H1 (cell line): ENCODE results near the gene CCT4. TPM values are rescaled to one million over a fixed set of nuclear protein-coding genes. Genes with fewer than 3 reads are reported as not detected.
A peak's percentile ranks its signal among the peaks of the same experiment; 100 is the strongest.

Source experiments
- ASH2L ChIP-seq: fragments of 200-600, 300-600 bp; sonication (generic); IDR thresholded peaks from one replicate; pipeline ENCODE4 v1.7.1; 2017; ENCODE audit warnings: low read length
- BCL11A ChIP-seq, 2 experiments: IDR thresholded peaks; one replicate each; pipeline ENCODE4 v1.6.1; 2011; ENCODE audit warnings: low read depth in 2 of 2, low read length in 2 of 2, mild to moderate bottlenecking in 2 of 2
- BRCA1 ChIP-seq: IDR thresholded peaks from 2 replicates; pipeline ENCODE4 v1.6.1; 2012; ENCODE audit warnings: low read depth, low read length, improper control_type of control experiment
- CTBP2 ChIP-seq: IDR thresholded peaks from 2 replicates; pipeline ENCODE4 v1.7.0; 2011; ENCODE audit warnings: borderline replicate concordance, mild to moderate bottlenecking, moderate library complexity, mixed read lengths, low read length; ENCODE audit not compliant: insufficient read depth, insufficient read length
- GABPA ChIP-seq: IDR thresholded peaks from 2 replicates; pipeline ENCODE4 v1.6.1; 2011; ENCODE audit warnings: mild to moderate bottlenecking, low read length, moderate library complexity, borderline replicate concordance; ENCODE audit not compliant: insufficient read depth
- HDAC2 ChIP-seq, 2 experiments: fragments of 300-600 bp in 1 of 2; sonication (generic) in 1 of 2; IDR thresholded peaks; 2 replicates each; pipeline ENCODE4 v1.6.1; 2011 to 2012; ENCODE audit warnings: low read depth in 2 of 2, low read length in 2 of 2, mild to moderate bottlenecking in 2 of 2, moderate library complexity in 2 of 2, borderline replicate concordance in 1 of 2, inconsistent platforms in 1 of 2
- KDM1A ChIP-seq: fragments of 200-600, 300-600 bp; sonication (generic); IDR thresholded peaks from 2 replicates; pipeline ENCODE4 v1.7.1; 2016; ENCODE audit warnings: mild to moderate bottlenecking, low read length, borderline replicate concordance
- MAFK ChIP-seq: IDR thresholded peaks from 2 replicates; pipeline ENCODE4 v1.6.1; 2012; ENCODE audit warnings: low read depth, mild to moderate bottlenecking, improper control_type of control experiment, low read length
- NANOG ChIP-seq: IDR thresholded peaks from 2 replicates; pipeline ENCODE4 v1.6.1; 2011; ENCODE audit warnings: low read length, low read depth, mild to moderate bottlenecking, inconsistent platforms; ENCODE audit not compliant: insufficient read depth, poor library complexity, severe bottlenecking
- NRF1 ChIP-seq: IDR thresholded peaks from 2 replicates; pipeline ENCODE4 v1.6.1; 2011; ENCODE audit warnings: mild to moderate bottlenecking, low read depth, low read length, improper control_type of control experiment
- POLR2A ChIP-seq, 2 experiments: IDR thresholded peaks; 1 replicate in 1 of 2; 2 replicates in 1 of 2; pipeline ENCODE4 v1.6.1; 2011; ENCODE audit warnings: low read depth in 2 of 2, low read length in 2 of 2, mild to moderate bottlenecking in 2 of 2; ENCODE audit errors: control extremely low read depth in 1 of 2
- POLR2AphosphoS5 ChIP-seq: IDR thresholded peaks from 2 replicates; pipeline ENCODE4 v1.6.1; 2011; ENCODE audit warnings: low read depth, low read length
- SIRT6 ChIP-seq: IDR thresholded peaks from one replicate; pipeline ENCODE4 v1.7.1; 2012; ENCODE audit warnings: low read length, inconsistent platforms
- SUZ12 ChIP-seq: fragments of 200-600 bp; sonication (generic); IDR thresholded peaks from 2 replicates; pipeline ENCODE4 v1.6.1; 2012; ENCODE audit warnings: mild to moderate bottlenecking, inconsistent platforms, low read length, moderate library complexity, mixed read lengths
- TBP ChIP-seq: IDR thresholded peaks from 2 replicates; pipeline ENCODE4 v1.6.1; 2011; ENCODE audit warnings: low read depth, low read length, improper control_type of control experiment
- polyA plus RNA-seq, 7 experiments: library from polyadenylated mRNA; depleted of rRNA in 3 of 7; stranded (reverse) in 5 of 7; unstranded in 2 of 7; fragments of >200 nt in 5 of 7; fragments of 200-250 nt in 2 of 7; gene quantifications; 1 replicate in 5 of 7; 2 replicates in 1 of 7; 4 replicates in 1 of 7; pipeline versions ENCODE4 v1.2.1 to v1.2.3, GENCODE V29; 2011 to 2013; ENCODE audit warnings: missing spikeins in 2 of 7, mixed read lengths in 2 of 7
- total RNA-seq: library from RNA; stranded (reverse); fragmentation: NEBNext Ultra II Directional; extraction: Animal tissue kit (Norgen Biotek cat#: 25700); gene quantifications from 2 replicates; pipeline ENCODE4 v1.2.1, GENCODE V29; 2021
- TF ChIP-seq, protein P1 (sequence below): IDR thresholded peaks from 2 replicates; pipeline ENCODE4 v1.6.1; 2011; ENCODE audit warnings: low read depth, mild to moderate bottlenecking, low read length; ENCODE audit not compliant: insufficient read depth
- TF ChIP-seq, protein P2 (sequence below): IDR thresholded peaks from 2 replicates; pipeline ENCODE4 v1.6.1; 2012; ENCODE audit warnings: inconsistent platforms

The CCT4 gene
- total and polyA plus RNA-seq, 2 of the 8 experiments (the other 6 are each of a cell fraction or from before 2014, with no cell fraction given): 129 to 359 TPM

DNA sequence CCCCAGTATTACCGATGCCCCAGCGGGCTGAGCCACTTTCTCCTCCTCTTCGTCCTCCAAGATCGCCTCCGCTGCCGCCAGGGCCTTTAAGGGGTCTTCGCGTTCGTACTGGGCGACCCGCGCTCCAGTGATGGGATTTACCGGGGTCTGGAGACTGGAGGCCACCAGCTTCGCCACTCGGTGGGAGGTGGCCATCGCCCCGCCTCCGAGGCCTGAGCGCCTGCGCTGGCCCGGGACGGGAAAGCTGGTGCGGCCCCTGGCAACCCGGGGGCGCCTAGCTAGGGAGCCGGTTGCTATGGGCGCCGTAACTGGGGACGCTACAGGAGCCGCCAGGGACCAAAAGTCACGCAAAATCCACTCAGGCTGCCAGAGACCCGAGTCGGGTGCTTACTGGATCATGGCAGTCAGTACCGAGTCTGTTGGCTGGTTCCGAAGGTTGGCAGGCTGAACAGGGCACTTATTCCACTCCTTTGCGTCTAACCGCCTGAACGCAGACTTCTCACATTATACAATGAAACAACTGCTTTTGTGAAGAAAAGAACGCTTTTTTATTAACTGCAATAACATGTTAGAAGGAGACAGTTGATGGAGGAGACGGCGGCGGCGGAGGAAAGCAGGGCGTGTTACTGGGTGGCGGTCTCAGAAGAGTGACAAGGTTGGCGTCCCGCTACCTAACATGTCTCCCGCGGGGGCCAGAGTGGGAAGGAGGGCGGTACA, 34.5 kb downstream of the CCT4 start, which contains the start of gene FAM161A (continued):
- TF ChIP-seq NRF1: peak; percentile 58
- TF ChIP-seq GABPA: no peak
- no peak for TF ChIP-seq SIRT6
- peak; percentile 45 to 97; a peak in 2 of 4 replicates for TF ChIP-seq HDAC2 (IDR thresholded peaks at IDR 0.05; ENCODE audit: borderline replicate concordance in 1 of 2, low read depth in 2 of 2, low read length in 2 of 2)
- peak in 1 of 2 experiments; percentile 46; a peak in 1 of 3 replicates for TF ChIP-seq POLR2A (IDR thresholded peaks at IDR 0.05; ENCODE audit: control extremely low read depth in 1 of 2, low read depth in 2 of 2, low read length in 2 of 2)
- peak; percentile 53 for TF ChIP-seq ASH2L
- peak; percentile 42; the same call in 1 of the 2 replicates for TF ChIP-seq POLR2AphosphoS5
- TF ChIP-seq MAFK: no peak
- TF ChIP-seq, protein P1, sequence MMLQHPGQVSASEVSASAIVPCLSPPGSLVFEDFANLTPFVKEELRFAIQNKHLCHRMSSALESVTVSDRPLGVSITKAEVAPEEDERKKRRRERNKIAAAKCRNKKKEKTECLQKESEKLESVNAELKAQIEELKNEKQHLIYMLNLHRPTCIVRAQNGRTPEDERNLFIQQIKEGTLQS: no peak
- TF ChIP-seq, protein P2, sequence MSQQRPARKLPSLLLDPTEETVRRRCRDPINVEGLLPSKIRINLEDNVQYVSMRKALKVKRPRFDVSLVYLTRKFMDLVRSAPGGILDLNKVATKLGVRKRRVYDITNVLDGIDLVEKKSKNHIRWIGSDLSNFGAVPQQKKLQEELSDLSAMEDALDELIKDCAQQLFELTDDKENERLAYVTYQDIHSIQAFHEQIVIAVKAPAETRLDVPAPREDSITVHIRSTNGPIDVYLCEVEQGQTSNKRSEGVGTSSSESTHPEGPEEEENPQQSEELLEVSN: no peak
- no peak for TF ChIP-seq SUZ12
- no peak for TF ChIP-seq NANOG
- no peak for TF ChIP-seq KDM1A
- no peak for TF ChIP-seq BRCA1
- TF ChIP-seq TBP: peak; percentile 48; the same call in 1 of the 2 replicates
- TF ChIP-seq BCL11A (IDR thresholded peaks at IDR 0.05; ENCODE audit: low read depth in 2 of 2, low read length in 2 of 2): no peak
- TF ChIP-seq CTBP2: peak; percentile 6
